Nephron (organoid): Measurements from ENCODE around the gene RERG.

Experiments used
- H3K27ac Mint-ChIP-seq, 3 experiments: 2 replicates each; pipeline ENCODE4 v1.8.0; 2020; ENCODE audit warnings: mixed read lengths in 3 of 3, mild to moderate bottlenecking in 2 of 3, moderate library complexity in 1 of 3
- H3K27me3 Mint-ChIP-seq: 2 replicates; pipeline ENCODE4 v1.8.0; 2021; ENCODE audit warnings: low read depth, mild to moderate bottlenecking, moderate library complexity, mixed read lengths
- H3K36me3 Mint-ChIP-seq: 2 replicates; pipeline ENCODE4 v1.8.0; 2020; ENCODE audit warnings: low read depth, mixed read lengths
- H3K4me1 Mint-ChIP-seq: 2 replicates; pipeline ENCODE4 v1.8.0; 2020; ENCODE audit warnings: mixed read lengths
- H3K4me3 Mint-ChIP-seq, 3 experiments: 2 replicates each; pipeline ENCODE4 v1.8.0; 2020; ENCODE audit warnings: mild to moderate bottlenecking in 3 of 3, mixed read lengths in 3 of 3, moderate library complexity in 2 of 3
- H3K9me3 Mint-ChIP-seq: 2 replicates; pipeline ENCODE4 v1.8.0; 2020; ENCODE audit warnings: mixed read lengths
- TF ChIP-seq, protein P1 (sequence below), 3 experiments: fragments of 200-600 bp; sonication (generic); IDR thresholded peaks; one replicate each; pipeline ENCODE4 v1.5.0; 2021; ENCODE audit warnings: antibody characterized with exemption in 3 of 3; ENCODE audit not compliant: unreplicated experiment in 3 of 3

The RERG gene, protein sequence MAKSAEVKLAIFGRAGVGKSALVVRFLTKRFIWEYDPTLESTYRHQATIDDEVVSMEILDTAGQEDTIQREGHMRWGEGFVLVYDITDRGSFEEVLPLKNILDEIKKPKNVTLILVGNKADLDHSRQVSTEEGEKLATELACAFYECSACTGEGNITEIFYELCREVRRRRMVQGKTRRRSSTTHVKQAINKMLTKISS

DNA sequence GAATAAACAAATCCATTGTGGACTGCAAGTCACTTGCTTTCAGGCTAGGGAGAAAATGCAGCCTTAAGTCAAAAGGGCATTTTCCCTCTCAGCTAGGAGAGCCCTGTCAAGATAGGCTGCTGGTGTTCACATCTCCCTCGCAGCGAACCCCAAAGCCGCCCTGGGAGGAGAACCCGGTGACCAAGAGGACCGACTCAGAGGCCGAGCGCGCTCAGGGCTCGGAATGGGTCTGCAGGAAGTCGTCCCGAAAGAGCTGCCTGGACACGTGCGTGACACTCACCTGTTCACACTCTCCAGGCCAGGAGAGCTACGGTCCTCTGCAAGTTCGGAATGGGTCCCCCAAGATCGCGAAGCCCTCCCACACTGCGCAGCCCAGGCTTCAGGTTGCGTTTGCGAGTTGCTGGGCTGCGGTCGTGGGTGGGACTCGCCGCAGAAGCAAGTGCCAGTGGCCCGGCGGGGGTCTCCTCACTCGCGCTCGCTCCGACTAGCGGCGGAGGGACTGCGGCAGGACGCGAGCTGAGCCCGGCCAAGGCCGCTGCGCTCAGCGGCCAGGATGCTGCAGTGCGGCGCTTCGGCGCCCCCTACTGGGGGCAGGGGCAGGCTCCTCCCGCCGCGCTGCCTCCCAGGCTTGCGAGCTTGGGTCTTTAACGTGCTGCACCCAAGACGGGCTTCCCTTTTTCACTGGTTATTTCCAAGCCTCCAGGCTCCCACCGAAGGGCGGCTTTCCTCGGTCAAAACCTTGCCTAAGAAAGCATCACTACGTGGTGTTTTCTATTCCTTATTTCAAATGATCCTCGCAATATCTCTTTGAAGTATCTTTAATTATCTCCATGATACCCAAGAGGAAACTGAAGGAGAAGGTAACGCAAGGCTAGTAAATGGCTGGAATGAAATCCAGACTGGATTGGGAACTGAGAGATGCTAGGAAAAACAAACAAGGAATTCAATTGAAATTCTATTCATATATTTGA lies at the start of gene RERG:
RERG (minus strand) TSS at position 503 of the 971 bp plus-strand sequence. CDS start 3,928 bp downstream, outside the sequence.
- TF ChIP-seq, protein P1, sequence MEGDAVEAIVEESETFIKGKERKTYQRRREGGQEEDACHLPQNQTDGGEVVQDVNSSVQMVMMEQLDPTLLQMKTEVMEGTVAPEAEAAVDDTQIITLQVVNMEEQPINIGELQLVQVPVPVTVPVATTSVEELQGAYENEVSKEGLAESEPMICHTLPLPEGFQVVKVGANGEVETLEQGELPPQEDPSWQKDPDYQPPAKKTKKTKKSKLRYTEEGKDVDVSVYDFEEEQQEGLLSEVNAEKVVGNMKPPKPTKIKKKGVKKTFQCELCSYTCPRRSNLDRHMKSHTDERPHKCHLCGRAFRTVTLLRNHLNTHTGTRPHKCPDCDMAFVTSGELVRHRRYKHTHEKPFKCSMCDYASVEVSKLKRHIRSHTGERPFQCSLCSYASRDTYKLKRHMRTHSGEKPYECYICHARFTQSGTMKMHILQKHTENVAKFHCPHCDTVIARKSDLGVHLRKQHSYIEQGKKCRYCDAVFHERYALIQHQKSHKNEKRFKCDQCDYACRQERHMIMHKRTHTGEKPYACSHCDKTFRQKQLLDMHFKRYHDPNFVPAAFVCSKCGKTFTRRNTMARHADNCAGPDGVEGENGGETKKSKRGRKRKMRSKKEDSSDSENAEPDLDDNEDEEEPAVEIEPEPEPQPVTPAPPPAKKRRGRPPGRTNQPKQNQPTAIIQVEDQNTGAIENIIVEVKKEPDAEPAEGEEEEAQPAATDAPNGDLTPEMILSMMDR (IDR thresholded peaks at IDR 0.05; ENCODE audit: unreplicated experiment in 3 of 3) = peak; percentile 99
- Mint-ChIP-seq H3K4me3 (peak within 1 kb of the TSS; percentile 80 to 85 (median 85)), H3K9me3 (no peaks in the 10 kb centered on the region), H3K27ac (peak within 1 kb of the TSS; percentile 65 to 72 (median 70)), H3K36me3 (no peaks in the 10 kb centered on the region), H3K27me3 (peaks cover 11% of the 10 kb centered on the region), H3K4me1 (peaks cover 26% of the 10 kb centered on the region)

DNA sequence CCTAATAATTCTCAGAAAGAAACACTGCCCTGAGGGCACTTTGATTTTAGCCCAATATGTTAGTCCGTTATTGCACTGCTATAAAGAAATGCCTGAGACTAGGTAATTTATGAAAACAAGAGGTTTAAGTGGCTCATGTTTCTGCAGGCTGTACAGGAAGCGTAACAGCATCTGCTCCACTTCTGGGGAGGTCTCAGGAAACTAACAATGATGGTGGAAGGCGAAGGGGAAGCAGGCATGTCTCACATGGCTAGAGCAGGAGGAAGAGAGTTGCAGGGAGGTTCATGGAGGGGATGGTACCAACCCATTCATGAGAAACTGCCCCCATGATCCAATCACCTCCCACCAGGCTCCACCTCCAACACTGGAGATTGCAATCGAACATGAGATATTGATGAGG lies 49.4 kb upstream of the RERG start:
- Mint-ChIP-seq H3K4me3 (no peak overlapping the region), H3K4me1 (peaks cover 20% of the 10 kb centered on the region), H3K9me3 (no peaks in the 10 kb centered on the region), H3K27ac (no peak overlapping the region), H3K36me3 (no peaks in the 10 kb centered on the region), H3K27me3 (no peaks in the 10 kb centered on the region)
- TF ChIP-seq, protein P1 (IDR thresholded peaks at IDR 0.05; ENCODE audit: unreplicated experiment in 3 of 3) = no peak

DNA sequence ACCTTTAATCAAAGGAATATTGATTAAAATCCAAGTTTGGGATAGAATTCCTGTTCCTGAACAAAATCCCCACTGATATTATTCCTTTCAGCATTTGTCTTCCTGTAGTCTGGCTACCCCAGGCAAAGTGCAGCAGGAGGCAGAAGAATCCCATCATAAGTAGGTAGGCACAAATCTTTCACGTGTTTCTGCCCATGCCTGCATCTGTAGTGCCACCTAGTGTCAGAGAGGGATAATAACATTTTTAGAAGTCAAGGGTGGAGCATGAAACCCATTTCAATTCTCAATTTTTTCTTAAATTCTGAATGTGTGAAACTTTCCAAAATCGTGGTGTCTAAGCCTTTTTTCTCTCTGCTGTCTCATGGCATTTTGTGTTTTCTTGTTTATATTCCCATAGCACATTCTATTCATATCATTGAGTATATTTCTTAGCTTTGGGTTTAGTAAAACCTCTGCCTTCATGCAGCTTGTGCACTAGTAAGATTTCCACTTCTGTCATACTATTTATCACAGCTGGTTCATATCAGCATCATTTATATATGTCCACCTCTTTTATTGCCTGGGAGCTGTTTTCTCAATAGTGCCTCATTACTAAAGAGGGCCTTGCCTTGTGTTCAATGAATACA lies 47.8 kb upstream of the RERG start:
- Mint-ChIP-seq H3K27me3 (no peaks in the 10 kb centered on the region), H3K9me3 (no peaks in the 10 kb centered on the region), H3K36me3 (no peaks in the 10 kb centered on the region), H3K4me3 (no peak overlapping the region), H3K4me1 (peaks cover 11% of the 10 kb centered on the region), H3K27ac (peak overlapping the region in 2 of 3 experiments; percentile 36 to 60)
- TF ChIP-seq, protein P1 (IDR thresholded peaks at IDR 0.05; ENCODE audit: unreplicated experiment in 3 of 3) = peak; percentile 86 to 91 (median 89)

DNA sequence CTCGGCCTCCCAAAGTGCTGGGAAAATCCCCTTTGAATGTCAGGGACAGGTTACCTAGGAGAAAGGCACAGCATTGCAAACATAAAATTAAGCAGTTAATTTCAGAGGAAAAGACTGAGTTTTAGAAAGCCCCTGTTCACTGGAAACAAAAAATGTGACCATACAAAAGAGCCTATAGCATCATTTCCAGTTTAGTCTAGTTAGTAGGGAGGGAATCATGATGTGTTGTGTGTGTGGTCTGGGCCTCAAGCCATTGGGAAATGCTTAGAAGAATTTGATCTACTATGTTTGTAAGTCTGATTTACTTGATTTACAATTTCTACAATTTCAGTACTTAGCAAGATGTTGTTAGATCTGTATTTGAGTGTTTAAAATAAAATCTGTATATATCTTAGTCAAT lies 47.1 kb upstream of the RERG start:
- Mint-ChIP-seq H3K27me3 (no peaks in the 10 kb centered on the region), H3K4me1 (peaks cover 6% of the 10 kb centered on the region), H3K36me3 (no peaks in the 10 kb centered on the region), H3K9me3 (no peaks in the 10 kb centered on the region), H3K27ac (peak overlapping the region in 2 of 3 experiments; percentile 36 to 75), H3K4me3 (no peak overlapping the region)
- TF ChIP-seq, protein P1 (IDR thresholded peaks at IDR 0.05; ENCODE audit: unreplicated experiment in 3 of 3) = no peak

DNA sequence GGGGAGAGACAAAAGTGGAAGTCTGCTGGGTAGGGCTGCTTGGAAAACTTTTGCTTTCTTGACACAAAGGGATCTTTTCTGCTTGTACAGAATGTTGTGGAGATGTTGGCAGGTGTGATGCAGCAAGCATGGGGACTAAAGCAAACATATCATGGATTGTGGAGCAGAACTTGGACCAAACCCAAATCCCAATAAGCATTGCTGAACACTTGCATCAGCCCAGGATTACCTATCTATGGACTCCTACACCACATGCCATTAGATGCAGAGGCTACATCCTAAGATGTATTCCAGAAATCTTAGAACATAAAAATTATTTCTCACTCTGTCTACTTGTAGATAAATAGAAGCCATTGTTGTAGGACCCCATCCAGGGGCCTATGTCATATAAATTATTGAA lies 44.7 kb upstream of the RERG start:
- H3K4me1 Mint-ChIP-seq = peaks cover 6% of the 10 kb centered on the region

More for the DNA sequence above, 44.7 kb upstream of the RERG start:
- Mint-ChIP-seq H3K27ac (no peak overlapping the region), H3K27me3 (no peaks in the 10 kb centered on the region), H3K36me3 (no peaks in the 10 kb centered on the region), H3K4me3 (no peak overlapping the region), H3K9me3 (no peaks in the 10 kb centered on the region)
- TF ChIP-seq, protein P1 (IDR thresholded peaks at IDR 0.05; ENCODE audit: unreplicated experiment in 3 of 3) = no peak
